Measurements from ENCODE around the gene KCNN4.

KCNN4 gene

DNA sequence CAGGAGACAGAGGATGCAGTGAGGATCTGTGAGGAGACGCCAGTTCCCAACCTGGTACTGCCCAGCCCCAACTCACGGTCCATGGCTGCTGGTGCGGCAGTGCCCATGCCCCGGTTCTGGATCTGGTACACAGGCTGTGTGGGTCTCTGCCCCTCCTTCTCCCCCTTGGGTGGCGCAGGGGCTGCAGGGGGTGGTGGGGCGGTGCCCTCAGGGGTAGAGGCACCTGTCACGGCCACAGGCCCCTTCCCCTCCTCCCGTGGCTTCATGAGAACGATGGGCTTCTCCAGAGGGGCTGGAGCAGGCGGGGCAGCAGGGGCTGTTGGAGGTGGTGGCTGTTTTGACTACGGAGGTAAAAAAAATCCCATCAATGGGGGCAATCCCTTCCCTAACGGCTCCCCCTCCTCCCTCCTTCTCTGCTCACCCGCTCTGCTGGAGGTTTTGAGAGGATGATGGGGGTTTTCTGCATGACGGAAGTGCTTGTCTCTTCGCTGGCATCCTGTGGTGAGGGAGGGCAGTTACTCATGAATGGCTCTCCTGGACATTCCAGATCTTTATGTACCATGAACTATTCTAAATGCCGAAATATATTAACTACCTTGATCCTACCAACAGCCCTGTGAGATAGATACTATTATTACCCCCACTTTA lies 33.1 kb downstream of the KCNN4 start:
- no peak for DNase-seq

GRCh38 chr19:43743059-43743458 lies 37.7 kb downstream of the KCNN4 start:
- DNase-seq: no peak

- DNase-seq: no peak
Observed at GRCh38 chr19:43741075-43741825, 39.5 kb downstream of the KCNN4 start.

DNA sequence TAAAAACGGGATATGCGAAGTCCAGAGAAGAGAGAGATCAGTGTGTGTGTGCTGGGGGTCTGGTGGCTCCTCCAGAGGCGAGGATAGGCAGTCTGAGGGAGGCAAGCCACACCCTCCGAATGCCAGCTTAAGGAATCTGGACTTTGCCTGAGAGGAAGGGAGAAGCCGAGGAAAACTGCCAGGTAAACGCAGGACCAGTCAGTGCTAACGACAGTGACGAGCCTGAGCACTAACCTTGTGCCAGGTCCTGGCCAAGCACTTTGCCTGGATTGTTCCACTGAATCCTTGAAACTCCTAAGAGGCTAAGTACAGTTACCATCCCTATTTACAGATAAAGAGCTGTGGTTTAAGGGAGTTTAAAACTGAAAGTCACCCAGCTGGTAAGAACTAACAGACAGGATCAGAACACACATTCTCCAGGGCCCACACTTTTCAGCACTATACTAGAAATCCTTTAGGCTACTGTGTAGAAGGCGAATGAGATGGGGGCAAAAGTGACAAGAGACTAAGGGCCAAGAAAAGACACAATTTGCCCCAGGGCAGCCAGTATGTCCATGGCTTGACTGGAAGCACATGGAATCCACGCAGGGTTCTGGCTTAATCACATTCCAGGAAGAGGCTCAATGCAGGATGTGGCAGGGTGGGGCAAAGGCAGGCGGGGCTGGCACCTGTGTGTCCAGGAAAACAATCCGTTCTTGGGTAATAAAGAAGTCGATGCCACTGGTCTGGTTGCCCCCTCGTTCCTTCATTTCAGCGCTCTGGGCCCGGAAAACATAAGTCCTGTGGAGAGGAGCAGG lies 41.1 kb downstream of the KCNN4 start:
- no peak for DNase-seq

DNA sequence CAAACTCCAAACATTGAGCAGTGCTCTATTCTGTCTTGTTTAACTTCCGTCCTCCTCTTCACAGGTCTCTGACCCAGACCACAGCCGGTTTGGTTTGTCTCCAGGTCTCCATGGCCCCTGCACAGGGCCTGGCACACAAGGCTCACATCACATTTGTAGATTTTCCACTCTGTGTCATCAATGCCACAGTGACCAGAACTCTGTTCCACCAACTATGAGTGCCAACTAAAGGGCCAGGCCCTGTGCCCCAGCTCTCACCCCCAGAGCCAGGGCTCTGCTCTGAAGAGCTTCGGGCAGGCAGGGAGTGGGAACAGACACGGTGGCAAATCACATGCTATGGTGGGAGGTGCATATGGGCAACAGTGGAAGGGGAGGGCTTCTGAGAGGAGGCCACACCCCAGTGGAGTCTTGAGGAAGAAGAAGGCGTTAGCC lies 42.0 kb downstream of the KCNN4 start:
- DNase-seq: no peak

DNA sequence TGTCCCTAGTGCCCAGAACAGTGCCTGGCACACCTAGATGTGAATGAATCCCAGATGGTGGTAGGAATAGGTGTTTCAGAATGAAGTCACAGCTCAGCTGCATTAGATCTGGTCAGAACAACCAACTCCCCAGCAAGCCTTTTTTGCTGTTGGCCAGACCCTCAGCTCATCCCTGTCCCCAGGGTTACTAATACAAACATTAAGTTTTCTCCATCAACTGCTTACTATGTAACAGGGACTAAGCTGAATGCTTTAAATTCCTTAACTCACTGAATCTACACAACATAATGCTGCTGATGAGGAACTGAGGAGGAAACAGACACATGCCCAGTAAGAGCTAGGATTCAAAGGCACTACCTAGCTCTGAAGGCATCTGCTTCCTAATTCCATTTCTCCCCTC lies 44.8 kb downstream of the KCNN4 start:
- no peak for DNase-seq

- DNase-seq: no peak
Observed at GRCh38 chr19:43735013-43735412, 45.8 kb downstream of the KCNN4 start.

- DNase-seq: peak; percentile 34 to 45
Observed at GRCh38 chr19:43731846-43732245, 48.9 kb downstream of the KCNN4 start.

DNA sequence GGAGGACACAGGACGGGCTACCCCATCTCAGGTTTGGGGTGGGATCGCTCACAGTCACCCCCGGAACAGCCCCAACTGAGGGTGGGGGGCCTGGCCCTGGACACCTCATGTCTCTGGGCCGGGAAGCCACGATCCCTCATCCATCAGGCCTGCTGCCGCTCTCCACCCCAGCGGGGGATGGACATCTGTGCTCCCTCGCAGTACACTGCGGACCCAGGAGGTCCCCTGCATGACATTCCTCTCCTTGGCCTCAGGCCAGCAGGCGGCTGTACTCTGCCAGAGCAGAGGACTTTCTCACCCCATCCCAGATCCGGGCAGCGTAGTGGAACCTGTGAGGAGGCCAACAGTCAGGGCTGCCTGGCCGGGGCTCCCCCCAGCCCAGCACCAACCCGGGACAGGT lies 49.4 kb downstream of the KCNN4 start:
- no peak for DNase-seq

DNA sequence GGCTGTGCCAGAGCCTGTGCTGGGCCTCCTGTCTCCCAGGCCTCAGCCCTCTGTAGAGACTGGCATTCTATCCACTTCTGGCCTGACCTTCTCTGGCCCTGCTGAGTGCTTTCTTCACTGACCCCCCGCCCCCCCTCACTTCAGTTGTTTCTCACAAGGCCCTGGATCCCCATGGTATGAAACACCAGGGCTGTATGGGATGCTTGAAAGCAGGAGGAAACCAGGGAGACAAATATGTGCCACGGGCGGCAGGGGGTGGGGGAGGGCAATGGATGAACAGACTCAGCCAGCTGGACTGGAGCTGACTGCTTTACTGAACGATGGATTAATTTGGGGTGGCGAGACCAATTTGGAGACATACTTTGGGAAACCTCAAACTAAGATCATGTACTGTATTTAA lies 50.9 kb downstream of the KCNN4 start:
- no peak for DNase-seq

DNA sequence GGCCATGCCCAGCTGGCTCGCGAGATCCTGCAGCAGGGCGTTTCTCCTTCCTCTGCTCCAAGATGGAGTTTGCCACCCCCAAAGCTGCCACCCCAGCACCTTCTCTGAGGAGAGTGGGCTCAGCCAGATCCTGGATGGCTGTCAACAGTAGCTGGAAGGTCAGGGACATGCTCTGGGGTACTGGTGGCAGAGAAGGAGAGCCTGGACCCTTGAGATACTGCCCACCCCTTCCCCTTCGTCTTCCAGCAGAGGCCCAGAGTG lies 53.2 kb downstream of the KCNN4 start:
- DNase-seq: no peak

DNA sequence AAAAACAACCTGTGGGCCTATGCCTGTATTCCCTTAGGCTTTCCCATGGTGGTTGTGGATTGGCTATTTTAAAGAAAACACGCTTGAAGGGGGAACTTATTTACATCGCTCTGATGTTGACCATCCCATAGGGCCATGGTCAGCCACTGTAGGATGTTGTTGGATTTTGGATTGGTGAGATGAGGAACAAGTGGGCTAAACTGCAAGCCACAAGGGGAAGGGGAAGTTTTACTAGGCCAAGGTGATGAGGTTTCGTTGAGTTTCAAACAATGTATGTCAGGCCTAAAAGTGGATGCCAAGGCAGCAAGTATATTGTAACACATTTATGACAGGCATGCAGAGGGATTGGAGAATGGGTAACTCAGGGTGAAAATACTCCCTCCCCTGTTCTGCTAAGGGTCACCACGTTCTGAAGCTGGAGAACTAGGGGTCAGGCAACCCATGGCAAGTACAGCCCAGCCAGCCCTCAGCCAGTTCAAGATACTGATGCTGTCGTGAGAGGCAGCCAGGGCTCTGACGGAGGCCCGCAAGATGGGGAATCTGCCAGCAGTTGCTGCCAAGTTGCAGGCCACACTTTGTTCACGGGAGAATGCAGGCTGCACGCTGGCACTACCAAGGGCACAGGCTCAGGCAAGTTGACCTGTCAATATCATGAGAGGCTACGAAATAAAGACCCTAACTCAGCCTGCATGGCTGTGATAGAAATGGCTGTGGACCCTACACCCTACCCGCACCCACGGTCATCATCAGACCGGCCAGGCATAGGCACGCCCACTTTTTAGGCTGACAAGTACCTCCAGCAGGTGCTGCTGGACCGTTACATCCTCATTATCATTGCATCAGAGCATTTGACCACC lies 53.8 kb downstream of the KCNN4 start:
- DNase-seq: no peak

DNA sequence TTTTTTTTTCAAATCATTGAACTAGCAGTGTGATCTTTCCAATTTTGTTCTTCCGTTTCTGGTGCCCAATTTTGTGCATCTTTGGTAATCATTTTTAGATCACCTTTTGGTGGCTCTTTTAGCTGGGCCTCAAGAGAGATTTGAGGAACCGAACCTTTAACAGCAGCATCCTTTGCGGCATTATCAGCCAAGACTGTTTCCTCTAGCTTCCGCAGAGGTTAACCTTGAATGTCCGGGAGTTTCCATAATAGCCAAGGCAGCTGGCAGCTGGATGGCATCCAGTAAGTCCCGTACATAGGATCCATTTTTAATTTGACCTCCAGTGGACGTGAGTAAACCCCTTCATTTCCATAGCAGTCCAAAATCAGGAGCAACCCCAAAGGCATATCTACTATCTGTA lies 55.3 kb downstream of the KCNN4 start:
- DNase-seq: no peak

DNA sequence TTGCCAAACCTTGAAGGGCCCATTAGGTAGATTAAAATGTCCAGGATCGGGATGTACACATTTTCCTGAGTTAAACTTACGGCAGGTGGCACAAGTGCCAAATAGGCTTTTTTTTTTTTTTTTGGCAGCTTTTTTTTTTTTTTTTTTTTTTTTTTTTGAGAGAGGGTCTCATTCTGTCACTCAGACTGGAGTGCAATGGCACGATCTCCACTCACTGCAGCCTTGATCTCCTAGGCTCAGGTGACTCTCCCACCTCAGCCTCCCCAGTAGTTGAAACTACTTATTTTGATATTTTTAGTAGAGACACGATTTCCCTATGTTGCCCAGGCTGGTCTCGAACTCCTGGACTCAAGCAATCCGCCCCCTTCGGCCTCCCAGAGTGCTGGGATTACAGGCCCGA lies 55.9 kb downstream of the KCNN4 start:
- no peak for DNase-seq

- no peak for DNase-seq
Observed at GRCh38 chr19:43723588-43723987, 57.2 kb downstream of the KCNN4 start.

DNA sequence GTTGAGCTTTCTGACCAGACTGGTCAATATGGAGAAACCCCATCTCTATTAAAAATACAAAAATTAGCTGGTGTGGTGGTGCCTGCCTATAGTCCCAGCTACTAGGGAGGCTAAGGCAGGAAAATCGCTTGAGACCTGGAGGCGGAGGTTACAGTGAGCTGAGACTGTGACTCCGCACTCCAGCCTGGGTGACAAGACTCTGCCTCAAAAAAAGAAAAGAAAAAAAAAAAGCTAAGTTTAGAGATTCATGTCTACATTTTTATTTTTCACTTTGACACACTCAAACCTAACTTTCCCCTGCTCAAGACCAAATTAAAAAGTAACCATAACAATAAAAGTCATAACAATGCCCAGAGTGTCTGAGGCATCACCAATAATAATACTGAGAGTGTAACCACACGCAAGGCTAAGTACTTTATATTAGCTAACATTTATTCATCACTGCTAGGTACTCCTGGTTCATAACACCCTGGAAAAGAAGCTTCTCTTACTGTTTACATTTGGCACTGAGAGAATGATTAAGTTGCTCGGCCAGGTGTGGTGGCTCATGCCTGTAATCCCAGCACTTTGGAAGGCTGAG lies 59.2 kb downstream of the KCNN4 start:
- no peak for DNase-seq

- DNase-seq: no peak
Observed at GRCh38 chr19:43720936-43721335, 59.8 kb downstream of the KCNN4 start.

GRCh38 chr19:43719918-43720317 lies 60.9 kb downstream of the KCNN4 start:
- DNase-seq: no peak

DNA sequence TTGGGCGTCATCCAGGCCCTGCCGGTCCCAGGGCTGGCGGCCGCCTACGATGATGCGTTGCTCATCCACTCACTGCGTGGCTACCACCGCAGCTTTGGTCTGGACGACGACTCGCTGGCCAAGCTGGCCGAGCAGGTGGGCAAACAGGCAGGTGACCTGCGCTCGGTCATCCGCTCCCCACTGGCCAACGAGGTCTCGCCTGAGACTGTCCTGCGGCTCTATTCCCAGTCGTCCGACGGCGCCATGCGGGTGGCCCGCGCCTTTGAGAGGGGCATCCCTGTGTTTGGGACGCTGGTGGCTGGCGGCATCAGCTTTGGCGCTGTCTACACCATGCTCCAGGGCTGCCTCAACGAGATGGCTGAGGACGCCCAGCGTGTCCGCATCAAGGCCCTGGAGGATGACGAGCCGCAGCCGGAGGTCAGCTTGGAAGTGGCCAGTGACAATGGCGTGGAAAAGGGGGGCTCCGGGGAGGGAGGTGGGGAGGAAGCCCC lies 61.4 kb downstream of the KCNN4 start:
- DNase-seq: no peak

GRCh38 chr19:43718627-43719377 lies 62.0 kb downstream of the KCNN4 start:
- DNase-seq: no peak

All from AML-193 (cell line).